GM12878 (cell line): ENCODE results near the gene MDN1. TPM values are rescaled to one million over a fixed set of nuclear protein-coding genes. Genes with fewer than 3 reads are reported as not detected.

ENCODE experiments used
- ATAC-seq: fragments of 200-7000 bp; cut with Tn5 transposase; 3 replicates; pipeline ENCODE4 v1.9.1; 2020; ENCODE audit warnings: mild to moderate bottlenecking, moderate library complexity
- BruUV-seq: library from RNA; stranded (reverse); fragments of 400-500 nt; replicated peaks from 2 replicates; lab custom pipeline; 2021; lab: Mats Ljungman, UMichigan
- CTCF ChIA-PET: fragments of 300-600 bp; sonication (Branson Sonifier 250); formaldehyde crosslinking; extraction: SDS; loops from one replicate; lab custom pipeline; 2021; ENCODE audit warnings: inconsistent platforms; lab: Yijun Ruan, JAX
- POLR2A ChIA-PET: fragments of 350-600 bp; formaldehyde crosslinking; extraction: SDS; loops from one replicate; lab custom pipeline; 2021; ENCODE audit warnings: inconsistent platforms; lab: Charles Lee
- RAD21 ChIA-PET: fragments of 300-600 bp; sonication (Branson Sonifier 250); formaldehyde crosslinking; loops from one replicate; lab custom pipeline; 2023; ENCODE audit warnings: antibody characterized with exemption; ENCODE audit not compliant: unreplicated experiment; lab: Charles Lee
- SMC1A ChIA-PET: fragments of 300-600 bp; sonication (Branson Sonifier 250); formaldehyde crosslinking; loops from one replicate; lab custom pipeline; 2023; ENCODE audit not compliant: unreplicated experiment, uncharacterized antibody; lab: Charles Lee
- DNase-seq: peaks from one replicate; pipeline ENCODE4 v3.0.0-alpha.2; 2011; ENCODE audit warnings: low read depth, low spot score
- FAIRE-seq: peaks from 3 replicates; lab custom pipeline; 2011; peaks lifted over from hg19 to GRCh38; lab: Jason Lieb, UNC
- H2AFZ ChIP-seq: 2 replicates; pipeline ENCODE4 v1.6.0; 2011; ENCODE audit warnings: low read depth, low read length, control low read depth; ENCODE audit not compliant: control insufficient read depth
- H3K27ac ChIP-seq: 2 replicates; pipeline ENCODE4 v1.5.1; 2011; ENCODE audit warnings: control low read depth; ENCODE audit not compliant: control insufficient read depth, insufficient read depth
- H3K27me3 ChIP-seq, 2 experiments: replicated peaks in 1 of 2; 2 replicates each; pipeline versions ENCODE4 v1.6.0 to v1.6.1; 2011; ENCODE audit warnings: low read length in 1 of 2; ENCODE audit not compliant: control insufficient read depth in 2 of 2, insufficient read depth in 2 of 2
- H3K36me3 ChIP-seq, 2 experiments: 2 replicates each; pipeline ENCODE4 v1.5.1; 2011; ENCODE audit warnings: low read length in 1 of 2; ENCODE audit not compliant: control insufficient read depth in 2 of 2, insufficient read depth in 2 of 2
- H3K4me1 ChIP-seq: 2 replicates; pipeline ENCODE4 v1.6.1; 2011; ENCODE audit warnings: mild to moderate bottlenecking, low read length, moderate library complexity, mixed read lengths; ENCODE audit not compliant: control insufficient read depth, insufficient read depth
- H3K4me2 ChIP-seq: 2 replicates; pipeline ENCODE4 v1.6.0; 2011; ENCODE audit warnings: control low read depth; ENCODE audit not compliant: control insufficient read depth, insufficient read depth
- H3K4me3 ChIP-seq: fragments of 200-600 bp; sonication (generic); 2 replicates; pipeline ENCODE4 v1.5.1; 2016
- H3K79me2 ChIP-seq: 2 replicates; pipeline ENCODE4 v1.6.0; 2011; ENCODE audit warnings: low read length; ENCODE audit not compliant: control insufficient read depth, insufficient read depth
- H3K9ac ChIP-seq: 2 replicates; pipeline ENCODE4 v1.8.0; 2011; ENCODE audit warnings: low read length, control low read depth, mixed read lengths; ENCODE audit not compliant: control insufficient read depth, insufficient read depth
- H3K9me3 ChIP-seq: replicated peaks from 3 replicates; pipeline ENCODE4 v1.5.1; 2011; ENCODE audit warnings: mild to moderate bottlenecking, low read length; ENCODE audit not compliant: control insufficient read depth, insufficient read depth
- H4K20me1 ChIP-seq: 2 replicates; pipeline ENCODE4 v1.6.0; 2011; ENCODE audit not compliant: control insufficient read depth, insufficient read depth
- BCL11A ChIP-seq: IDR thresholded peaks from 2 replicates; pipeline ENCODE4 v1.6.1; 2011; ENCODE audit warnings: low read depth, low read length
- BCL3 ChIP-seq: IDR thresholded peaks from 2 replicates; pipeline ENCODE4 v1.6.1; 2011; ENCODE audit warnings: borderline replicate concordance, low read depth, mild to moderate bottlenecking, moderate library complexity, low read length; ENCODE audit not compliant: insufficient read depth, poor library complexity, severe bottlenecking
- FOXM1 ChIP-seq: IDR thresholded peaks from 2 replicates; pipeline ENCODE4 v1.6.1; 2012; ENCODE audit warnings: low read depth, mild to moderate bottlenecking, inconsistent platforms, low read length, moderate library complexity
- HDAC2 ChIP-seq: fragments of 200-600 bp; sonication (generic); IDR thresholded peaks from 2 replicates; pipeline ENCODE4 v1.6.1; 2017
- SIX5 ChIP-seq: IDR thresholded peaks from 2 replicates; pipeline ENCODE4 v1.6.1; 2011; ENCODE audit warnings: mild to moderate bottlenecking, low read depth, low read length, moderate library complexity; ENCODE audit not compliant: severe bottlenecking
- STAT1 ChIP-seq: fragments of 450-650 bp; conservative IDR thresholded peaks from 2 replicates; pipeline ENCODE4 v1.6.1; 2014; ENCODE audit warnings: antibody characterized with exemption, mild to moderate bottlenecking
- ZBTB4 ChIP-seq: fragments of 450-650 bp; formaldehyde crosslinking; IDR thresholded peaks from 2 replicates; pipeline ENCODE4 v1.4.0; 2022; ENCODE audit warnings: mild to moderate bottlenecking, moderate library complexity
- in situ Hi-C: fragments of 300-500 bp; cut with MboI; formaldehyde crosslinking; loops from 9 replicates; pipeline ENCODE4 v1.14.3; 2018; ENCODE audit warnings: mixed read lengths
- intact Hi-C: fragments of 100-400 bp; cut with micrococcal nuclease; formaldehyde crosslinking; loops from one replicate; pipeline ENCODE4 v1.14.2; 2022; ENCODE audit not compliant: unreplicated experiment
- polyA plus RNA-seq, 11 experiments: library from polyadenylated mRNA; depleted of rRNA in 4 of 11; unstranded in 6 of 11; stranded (reverse) in 5 of 11; fragments of >200 nt; fragmentation: Nextera tagmentation in 4 of 11; fragmentation: Illumina TruSeq in 1 of 11; extraction: Ambion mirVana in 4 of 11; extraction: Trizol in 1 of 11; gene quantifications; 1 replicate in 1 of 11; 2 replicates in 10 of 11; pipeline versions ENCODE4 v1.2.1 to v1.2.3, GENCODE V29; 2011 to 2016; ENCODE audit warnings: inconsistent platforms in 2 of 11, missing spikeins in 2 of 11, low read depth in 1 of 11
- total RNA-seq, 4 experiments: library from RNA; depleted of rRNA in 3 of 4; stranded (reverse); fragments of >200 nt in 3 of 4; fragmentation: Illumina TruSeq in 1 of 4; extraction: Trizol in 1 of 4; gene quantifications; 2 replicates each; pipeline versions ENCODE4 v1.2.1 to v1.2.3, GENCODE V29; 2013 to 2021

The MDN1 gene
- total and polyA plus RNA-seq, 10 of the 15 experiments (the other 5 are each of a cell fraction or from before 2014, with no cell fraction given): 14.3 to 50.1 (median 22.1) TPM

GRCh38 chr6:89690944-89691324 lies 128.7 kb downstream of the MDN1 start:
- FAIRE-seq (peak; percentile 57), DNase-seq (no peak), ATAC-seq (no peak)
- in situ Hi-C loops (no loop called here), intact Hi-C loops (no loop called here)
- no peaks in the 10 kb centered on the region for H3K79me2 ChIP-seq
- BruUV-seq: no TSS peak
- no peak overlapping the region for H3K4me3 ChIP-seq
- no peak for TF ChIP-seq SIX5
- no peak for TF ChIP-seq STAT1
- TF ChIP-seq HDAC2: no peak
- no peak for TF ChIP-seq ZBTB4 (CRISPR knock-in tag)
- TF ChIP-seq BCL11A: no peak
- TF ChIP-seq FOXM1: no peak
- TF ChIP-seq BCL3: no peak
- no peaks in the 10 kb centered on the region for H3K4me1 ChIP-seq
- H3K27ac ChIP-seq: no peak overlapping the region
- H3K4me2 ChIP-seq: no peak overlapping the region
- ChIA-PET RAD21 (no interaction called here), POLR2A (no interaction called here), SMC1A (interaction anchor here (0.6 kb wide), 1 partner anchor 118 kb away, joined by 3 read pairs; no protein-coding TSS in a partner anchor), CTCF (no interaction called here)
- H3K9ac ChIP-seq: no peak overlapping the region
- H3K36me3 ChIP-seq: peaks cover 23 to 36% of the 10 kb centered on the region in 2 experiments
- H2AFZ ChIP-seq: no peak overlapping the region
- H4K20me1 ChIP-seq: no peaks in the 10 kb centered on the region
- no peaks in the 10 kb centered on the region for H3K27me3 ChIP-seq
- no peaks in the 10 kb centered on the region for H3K9me3 ChIP-seq
